ENCODE measurements around the gene ANKZF1. TPM values are rescaled to one million over a fixed set of nuclear protein-coding genes. Genes with fewer than 3 reads are reported as not detected.
A peak's percentile ranks its signal among the peaks of the same experiment; 100 is the strongest.

Gene ANKZF1
- total RNA-seq, 6 experiments from 2014 or later: 19.3 to 27.8 (median 24.5) TPM

DNA sequence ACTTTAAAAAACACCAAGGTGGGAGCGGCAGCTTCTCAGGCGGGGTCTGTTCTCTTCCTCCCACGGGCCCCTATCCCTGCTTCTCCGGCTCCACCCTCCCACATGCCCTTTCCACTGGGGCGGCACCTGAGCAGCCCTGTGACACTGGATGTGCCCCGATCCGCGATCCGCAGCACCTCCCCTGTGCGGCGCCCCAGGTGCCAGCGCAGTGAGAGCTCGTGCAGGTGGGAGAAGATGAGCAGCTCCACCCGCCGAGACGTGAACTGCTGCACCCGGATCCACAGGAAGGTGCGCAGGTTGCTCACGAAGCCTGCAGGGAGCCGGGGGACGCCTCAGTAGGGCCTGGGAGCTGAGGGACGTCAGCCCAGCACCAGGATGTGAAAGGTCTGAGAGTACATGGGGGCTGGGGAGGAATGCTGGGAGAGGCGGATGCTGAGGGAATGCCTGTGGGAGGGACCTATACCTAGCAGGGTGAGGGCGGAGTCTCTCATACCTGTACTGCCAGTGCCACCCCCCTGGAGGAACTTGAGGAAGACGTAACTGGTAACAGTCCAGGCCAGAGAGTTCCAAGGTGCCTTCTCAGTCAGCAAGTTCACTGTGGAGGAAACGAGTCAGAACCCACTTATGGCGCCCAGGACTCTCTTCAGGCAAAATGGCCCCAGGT, 13.6 kb upstream of the ANKZF1 start:
- no peak for TF ChIP-seq POLR2A (IDR thresholded peaks at IDR 0.05)
- TF ChIP-seq, protein P1, sequence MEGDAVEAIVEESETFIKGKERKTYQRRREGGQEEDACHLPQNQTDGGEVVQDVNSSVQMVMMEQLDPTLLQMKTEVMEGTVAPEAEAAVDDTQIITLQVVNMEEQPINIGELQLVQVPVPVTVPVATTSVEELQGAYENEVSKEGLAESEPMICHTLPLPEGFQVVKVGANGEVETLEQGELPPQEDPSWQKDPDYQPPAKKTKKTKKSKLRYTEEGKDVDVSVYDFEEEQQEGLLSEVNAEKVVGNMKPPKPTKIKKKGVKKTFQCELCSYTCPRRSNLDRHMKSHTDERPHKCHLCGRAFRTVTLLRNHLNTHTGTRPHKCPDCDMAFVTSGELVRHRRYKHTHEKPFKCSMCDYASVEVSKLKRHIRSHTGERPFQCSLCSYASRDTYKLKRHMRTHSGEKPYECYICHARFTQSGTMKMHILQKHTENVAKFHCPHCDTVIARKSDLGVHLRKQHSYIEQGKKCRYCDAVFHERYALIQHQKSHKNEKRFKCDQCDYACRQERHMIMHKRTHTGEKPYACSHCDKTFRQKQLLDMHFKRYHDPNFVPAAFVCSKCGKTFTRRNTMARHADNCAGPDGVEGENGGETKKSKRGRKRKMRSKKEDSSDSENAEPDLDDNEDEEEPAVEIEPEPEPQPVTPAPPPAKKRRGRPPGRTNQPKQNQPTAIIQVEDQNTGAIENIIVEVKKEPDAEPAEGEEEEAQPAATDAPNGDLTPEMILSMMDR (IDR thresholded peaks at IDR 0.05): no peak
- whole genome bisulfite sequencing (ENCODE audit: insufficient coverage, low coverage, low lambda C conversion rate, missing lambda C conversion rate): 94% methylated on average over 18 of the region's 27 CpGs
- no peaks in the 10 kb centered on the region for H3K27me3 ChIP-seq
- no peaks in the 10 kb centered on the region for H3K9me3 ChIP-seq
- peaks cover 0 to 45% (median 5%) of the 10 kb centered on the region in 4 donors for H3K36me3 ChIP-seq
- peaks cover 0 to 23% (median 11%) of the 10 kb centered on the region in 4 donors for H3K4me1 ChIP-seq
- no peak overlapping the region for H3K4me3 ChIP-seq
- no peak overlapping the region for H3K27ac ChIP-seq
- intact Hi-C loops (cut with DNase I): loop anchor here in 1 of 2 donors (5.0 kb wide), 1 partner anchor 39 kb away; the partner anchor contains the start of genes CNPPD1 and RETREG2
- no peak for ATAC-seq
- no peak for DNase-seq

DNA sequence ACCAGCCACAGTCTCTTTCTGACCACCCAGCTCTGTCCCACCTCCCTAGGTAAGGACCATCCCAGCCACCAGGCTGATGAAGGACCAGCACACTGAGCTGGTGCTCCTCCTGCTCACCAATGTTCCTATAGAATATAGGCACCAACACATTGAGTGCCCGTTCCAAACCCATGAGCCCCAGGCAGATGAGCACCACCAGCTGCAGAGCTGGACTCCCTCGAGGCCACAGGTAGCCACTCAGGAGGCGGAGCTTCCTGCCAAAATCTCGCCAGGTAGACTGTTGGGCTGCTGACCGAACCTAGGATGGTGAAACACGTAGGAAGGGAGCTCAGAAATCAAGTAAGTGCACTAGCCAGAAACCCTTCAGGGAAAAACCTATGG, 13.1 kb upstream of the ANKZF1 start:
- H3K27me3 ChIP-seq: no peaks in the 10 kb centered on the region
- no peak overlapping the region for H3K4me3 ChIP-seq
- no peak overlapping the region for H3K27ac ChIP-seq
- peaks cover 0 to 50% (median 8%) of the 10 kb centered on the region in 4 donors for H3K36me3 ChIP-seq
- DNase-seq (no peak), ATAC-seq (no peak)
- 85% methylated on average over 2 of the region's 6 CpGs for WGBS (ENCODE audit: insufficient coverage, low coverage, low lambda C conversion rate, missing lambda C conversion rate)
- no peaks in the 10 kb centered on the region for H3K9me3 ChIP-seq
- intact Hi-C loops (cut with DNase I): loop anchor here in 1 of 2 donors (5.0 kb wide), 1 partner anchor 39 kb away; the partner anchor contains the start of genes CNPPD1 and RETREG2
- peaks cover 0 to 23% (median 11%) of the 10 kb centered on the region in 4 donors for H3K4me1 ChIP-seq
- no peak for TF ChIP-seq POLR2A (IDR thresholded peaks at IDR 0.05)
- TF ChIP-seq, protein P1 (IDR thresholded peaks at IDR 0.05): no peak

DNA sequence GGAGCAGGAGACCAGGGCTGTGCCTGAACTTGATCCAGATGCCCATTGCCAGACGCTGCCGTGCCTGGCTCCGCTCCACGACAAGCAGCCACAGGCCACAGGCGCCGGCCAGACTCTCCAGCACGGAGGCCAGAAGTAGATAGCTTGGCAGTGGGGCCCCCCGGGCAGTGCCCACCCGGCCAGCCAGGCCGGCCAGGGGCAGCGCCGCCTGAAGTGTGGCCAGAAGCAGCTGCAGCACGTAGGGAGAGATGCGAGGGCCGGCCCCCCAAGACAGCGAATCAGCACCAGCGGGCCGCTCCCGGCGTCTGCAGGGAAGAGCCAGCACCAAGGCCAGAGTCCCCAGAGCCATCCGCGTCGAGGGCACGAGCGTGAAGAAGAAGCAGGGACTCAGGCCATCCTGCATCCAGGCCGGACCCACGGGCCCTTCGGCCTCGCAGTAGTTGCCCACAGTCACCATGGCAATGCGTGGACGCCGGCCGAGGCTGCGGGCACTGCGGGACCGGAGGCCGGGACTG, 11.3 kb upstream of the ANKZF1 start:
- Histone ChIP-seq H3K4me3 (peak overlapping the region; percentile 54 to 72 (median 59)), H3K27me3 (no peaks in the 10 kb centered on the region), H3K9me3 (no peaks in the 10 kb centered on the region), H3K27ac (peak overlapping the region; percentile 68 to 85 (median 76)), H3K36me3 (peaks cover 0 to 53% (median 19%) of the 10 kb centered on the region in 4 donors), H3K4me1 (peaks cover 0 to 23% (median 11%) of the 10 kb centered on the region in 4 donors)
- ATAC-seq (peak; percentile 46 to 70 (median 64)), DNase-seq (peak; percentile 69 to 87 (median 84))
- intact Hi-C loops (cut with DNase I): loop anchor here in 1 of 2 donors (5.0 kb wide), 1 partner anchor 41 kb away; the partner anchor contains the start of genes CNPPD1 and RETREG2
- TF ChIP-seq, protein P1 (IDR thresholded peaks at IDR 0.05): no peak
- no peak for TF ChIP-seq POLR2A (IDR thresholded peaks at IDR 0.05)
- 3% methylated on average over 9 of the region's 37 CpGs for WGBS (ENCODE audit: insufficient coverage, low coverage, low lambda C conversion rate, missing lambda C conversion rate)

DNA sequence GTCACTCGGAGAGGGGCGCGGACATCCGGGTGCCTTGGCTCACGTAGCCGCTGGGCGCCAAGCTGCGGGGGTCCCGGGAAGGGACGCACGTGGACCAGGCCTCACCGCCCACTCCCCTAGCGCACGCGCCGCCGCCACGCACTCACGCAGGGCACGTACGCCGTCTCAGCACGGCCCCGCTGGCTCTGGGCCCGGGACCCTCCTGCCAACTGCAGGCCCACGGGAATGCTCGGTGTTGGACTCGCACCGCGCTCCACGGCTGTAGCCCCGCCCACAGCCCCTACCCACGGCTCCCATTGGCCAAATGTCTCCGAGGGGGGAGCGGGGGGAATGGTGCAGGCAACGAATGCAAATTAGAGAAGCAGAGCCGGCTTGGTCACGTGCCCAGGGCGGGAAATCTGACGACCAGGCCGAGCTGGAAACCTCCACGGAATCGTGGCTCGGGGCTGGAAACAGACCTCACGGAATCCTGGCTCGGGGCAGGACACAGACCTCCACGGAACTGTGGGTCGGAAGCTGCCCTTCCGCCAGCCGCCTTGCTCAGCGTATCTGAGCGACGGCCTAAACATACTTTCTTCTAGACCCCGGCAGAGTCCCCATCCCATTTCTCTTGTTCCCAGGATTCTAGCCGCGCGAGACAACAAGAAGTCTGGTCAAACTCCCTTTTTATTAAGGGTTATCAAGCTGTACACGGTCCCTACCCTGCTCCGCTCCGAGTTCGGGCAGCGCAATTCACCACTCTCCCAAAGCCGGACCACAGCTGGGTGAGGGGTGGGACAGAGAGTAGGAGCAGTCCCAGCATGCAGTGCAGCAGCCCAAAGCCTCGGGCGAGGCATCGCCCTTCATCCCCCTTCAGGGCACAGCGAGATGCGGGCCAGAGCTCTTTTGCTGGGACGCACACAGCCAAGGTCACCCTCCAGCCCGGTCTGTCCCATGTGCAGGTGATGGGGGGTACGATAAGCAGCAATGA, 10.6 kb upstream of the ANKZF1 start, which contains the start of gene ABCB6:
ABCB6 (minus strand) TSS at position 227 of the 970 bp plus-strand sequence. CDS start 285 bp downstream, outside the sequence.
- ATAC-seq: peak; percentile 88 to 94 (median 92)
- H3K4me1 ChIP-seq: peaks cover 0 to 23% (median 11%) of the 10 kb centered on the region in 4 donors
- intact Hi-C loops (cut with DNase I): loop anchor here in 1 of 2 donors (5.0 kb wide), 1 partner anchor 42 kb away; the partner anchor contains the start of genes CNPPD1 and RETREG2
- no peaks in the 10 kb centered on the region for H3K9me3 ChIP-seq
- TF ChIP-seq POLR2A (IDR thresholded peaks at IDR 0.05): peak; percentile 63
- TF ChIP-seq, protein P1 (IDR thresholded peaks at IDR 0.05): no peak
- H3K27me3 ChIP-seq: no peaks in the 10 kb centered on the region
- peak within 1 kb of the TSS; percentile 54 to 72 (median 59) for H3K4me3 ChIP-seq
- H3K36me3 ChIP-seq: peaks cover 6 to 53% (median 25%) of the 10 kb centered on the region in 4 donors
- H3K27ac ChIP-seq: peak within 1 kb of the TSS; percentile 68 to 85 (median 76)
- 42% methylated on average over 23 of the region's 71 CpGs for WGBS (ENCODE audit: insufficient coverage, low coverage, low lambda C conversion rate, missing lambda C conversion rate)
- DNase-seq: peak; percentile 96 to 99 (median 98)

Data from right lobe of liver (tissue), 6 donors.